ENCODE data around the gene SLC25A21.

The SLC25A21 gene

DNA sequence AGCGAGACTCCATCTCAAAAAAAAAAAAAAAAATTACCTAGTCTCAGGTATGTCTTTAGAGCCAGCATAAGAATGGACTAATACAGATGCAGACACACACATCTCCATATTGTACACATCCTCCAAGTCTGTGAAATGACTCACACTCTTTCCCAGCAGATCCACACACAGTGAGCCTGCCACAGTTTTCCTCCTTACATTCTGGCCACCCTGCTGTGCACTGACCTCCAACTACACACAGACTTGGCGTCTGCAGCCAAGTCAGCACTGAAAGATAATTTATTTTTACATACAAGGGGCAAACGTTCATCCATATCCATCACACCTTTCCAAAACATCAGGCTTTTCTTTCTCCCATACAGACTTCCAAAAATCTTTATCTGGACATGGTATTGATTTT is 115.9 kb downstream of the SLC25A21 start:
- TF ChIP-seq SNAI2 (CRISPR knock-in tag; IDR thresholded peaks at IDR 0.05), result no peak
- TF ChIP-seq PATZ1 (CRISPR knock-in tag; IDR thresholded peaks at IDR 0.05; ENCODE audit: borderline replicate concordance), result no peak
- no peak for TF ChIP-seq PPARA (CRISPR knock-in tag; IDR thresholded peaks at IDR 0.05; ENCODE audit: borderline replicate concordance)
- no peak for TF ChIP-seq CSDC2 (CRISPR knock-in tag; IDR thresholded peaks at IDR 0.05)
- TF ChIP-seq TCF4 (CRISPR knock-in tag; IDR thresholded peaks at IDR 0.05; ENCODE audit: borderline replicate concordance), result no peak
- TF ChIP-seq ZNF70 (CRISPR knock-in tag; IDR thresholded peaks at IDR 0.05), result no peak
- TF ChIP-seq OSR1 (CRISPR knock-in tag; IDR thresholded peaks at IDR 0.05), result no peak
- no peak for TF ChIP-seq ISL1 (CRISPR knock-in tag; IDR thresholded peaks at IDR 0.05)
- no peak for TF ChIP-seq ZNF8 (CRISPR knock-in tag; IDR thresholded peaks at IDR 0.05)
- TF ChIP-seq GLIS3 (CRISPR knock-in tag; IDR thresholded peaks at IDR 0.05), result no peak
- TF ChIP-seq ARNTL (CRISPR knock-in tag; IDR thresholded peaks at IDR 0.05; ENCODE audit: borderline replicate concordance, low read depth), result no peak
- no peak for TF ChIP-seq ESRRG (CRISPR knock-in tag; IDR thresholded peaks at IDR 0.05)
- TF ChIP-seq ZFP30 (CRISPR knock-in tag; IDR thresholded peaks at IDR 0.05), result no peak
- TF ChIP-seq ZFP3 (CRISPR knock-in tag; IDR thresholded peaks at IDR 0.05), result no peak
- ATAC-seq, result no peak

- TF ChIP-seq RARB (CRISPR knock-in tag; IDR thresholded peaks at IDR 0.05), result no peak
- TF ChIP-seq PPARA (CRISPR knock-in tag; IDR thresholded peaks at IDR 0.05; ENCODE audit: borderline replicate concordance), result no peak
- no peak for TF ChIP-seq ISL1 (CRISPR knock-in tag; IDR thresholded peaks at IDR 0.05)
- TF ChIP-seq ZNF8 (CRISPR knock-in tag; IDR thresholded peaks at IDR 0.05), result no peak
- TF ChIP-seq TOX (CRISPR knock-in tag; IDR thresholded peaks at IDR 0.05; ENCODE audit: borderline replicate concordance), result no peak
- TF ChIP-seq, protein P1, sequence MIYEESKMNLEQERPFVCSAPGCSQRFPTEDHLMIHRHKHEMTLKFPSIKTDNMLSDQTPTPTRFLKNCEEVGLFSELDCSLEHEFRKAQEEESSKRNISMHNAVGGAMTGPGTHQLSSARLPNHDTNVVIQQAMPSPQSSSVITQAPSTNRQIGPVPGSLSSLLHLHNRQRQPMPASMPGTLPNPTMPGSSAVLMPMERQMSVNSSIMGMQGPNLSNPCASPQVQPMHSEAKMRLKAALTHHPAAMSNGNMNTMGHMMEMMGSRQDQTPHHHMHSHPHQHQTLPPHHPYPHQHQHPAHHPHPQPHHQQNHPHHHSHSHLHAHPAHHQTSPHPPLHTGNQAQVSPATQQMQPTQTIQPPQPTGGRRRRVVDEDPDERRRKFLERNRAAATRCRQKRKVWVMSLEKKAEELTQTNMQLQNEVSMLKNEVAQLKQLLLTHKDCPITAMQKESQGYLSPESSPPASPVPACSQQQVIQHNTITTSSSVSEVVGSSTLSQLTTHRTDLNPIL (CRISPR knock-in tag; IDR thresholded peaks at IDR 0.05; ENCODE audit: low read depth), result no peak
- no peak for TF ChIP-seq ZNF565 (CRISPR knock-in tag; conservative IDR thresholded peaks at IDR 0.05; ENCODE audit: low read depth)
- TF ChIP-seq PATZ1 (CRISPR knock-in tag; IDR thresholded peaks at IDR 0.05; ENCODE audit: borderline replicate concordance), result no peak
- TF ChIP-seq ZFP3 (CRISPR knock-in tag; IDR thresholded peaks at IDR 0.05), result no peak
- TF ChIP-seq OSR1 (CRISPR knock-in tag; IDR thresholded peaks at IDR 0.05), result no peak
- TF ChIP-seq BACH2 (CRISPR knock-in tag; IDR thresholded peaks at IDR 0.05; ENCODE audit: borderline replicate concordance), result no peak
- no peak for TF ChIP-seq ZC3H10 (CRISPR knock-in tag; IDR thresholded peaks at IDR 0.05)
- TF ChIP-seq, protein P2, sequence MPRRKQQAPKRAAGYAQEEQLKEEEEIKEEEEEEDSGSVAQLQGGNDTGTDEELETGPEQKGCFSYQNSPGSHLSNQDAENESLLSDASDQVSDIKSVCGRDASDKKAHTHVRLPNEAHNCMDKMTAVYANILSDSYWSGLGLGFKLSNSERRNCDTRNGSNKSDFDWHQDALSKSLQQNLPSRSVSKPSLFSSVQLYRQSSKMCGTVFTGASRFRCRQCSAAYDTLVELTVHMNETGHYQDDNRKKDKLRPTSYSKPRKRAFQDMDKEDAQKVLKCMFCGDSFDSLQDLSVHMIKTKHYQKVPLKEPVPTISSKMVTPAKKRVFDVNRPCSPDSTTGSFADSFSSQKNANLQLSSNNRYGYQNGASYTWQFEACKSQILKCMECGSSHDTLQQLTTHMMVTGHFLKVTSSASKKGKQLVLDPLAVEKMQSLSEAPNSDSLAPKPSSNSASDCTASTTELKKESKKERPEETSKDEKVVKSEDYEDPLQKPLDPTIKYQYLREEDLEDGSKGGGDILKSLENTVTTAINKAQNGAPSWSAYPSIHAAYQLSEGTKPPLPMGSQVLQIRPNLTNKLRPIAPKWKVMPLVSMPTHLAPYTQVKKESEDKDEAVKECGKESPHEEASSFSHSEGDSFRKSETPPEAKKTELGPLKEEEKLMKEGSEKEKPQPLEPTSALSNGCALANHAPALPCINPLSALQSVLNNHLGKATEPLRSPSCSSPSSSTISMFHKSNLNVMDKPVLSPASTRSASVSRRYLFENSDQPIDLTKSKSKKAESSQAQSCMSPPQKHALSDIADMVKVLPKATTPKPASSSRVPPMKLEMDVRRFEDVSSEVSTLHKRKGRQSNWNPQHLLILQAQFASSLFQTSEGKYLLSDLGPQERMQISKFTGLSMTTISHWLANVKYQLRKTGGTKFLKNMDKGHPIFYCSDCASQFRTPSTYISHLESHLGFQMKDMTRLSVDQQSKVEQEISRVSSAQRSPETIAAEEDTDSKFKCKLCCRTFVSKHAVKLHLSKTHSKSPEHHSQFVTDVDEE (CRISPR knock-in tag; IDR thresholded peaks at IDR 0.05), result no peak
- no peak for TF ChIP-seq ZFP30 (CRISPR knock-in tag; IDR thresholded peaks at IDR 0.05)
- TF ChIP-seq SNAI2 (CRISPR knock-in tag; IDR thresholded peaks at IDR 0.05), result no peak
- TF ChIP-seq GLIS3 (CRISPR knock-in tag; IDR thresholded peaks at IDR 0.05), result no peak
- no peak for TF ChIP-seq TCF4 (CRISPR knock-in tag; IDR thresholded peaks at IDR 0.05; ENCODE audit: borderline replicate concordance)
- no peak for TF ChIP-seq ARNTL (CRISPR knock-in tag; IDR thresholded peaks at IDR 0.05; ENCODE audit: borderline replicate concordance, low read depth)
- TF ChIP-seq CSDC2 (CRISPR knock-in tag; IDR thresholded peaks at IDR 0.05), result no peak
- TF ChIP-seq POU6F1 (CRISPR knock-in tag; IDR thresholded peaks at IDR 0.05; ENCODE audit: borderline replicate concordance, low read depth), result no peak
- no peak for ATAC-seq
These were observed 117.5 kb downstream of the SLC25A21 start for GRCh38 chr14:37054869-37055268.
